LNCAP (cell line): Measurements from ENCODE around the gene DOCK9.

Source experiments
- CTCF ChIP-seq: fragments of 450-650 bp; IDR thresholded peaks from 2 replicates; pipeline ENCODE4 v1.5.1; 2017; ENCODE audit warnings: mild to moderate bottlenecking

The DOCK9 gene

GRCh38 chr13:98988780-98989179 is 10.9 kb upstream of the DOCK9 start:
- no peak for TF ChIP-seq CTCF

GRCh38 chr13:98988277-98988676 is 10.4 kb upstream of the DOCK9 start:
- no peak for TF ChIP-seq CTCF

GRCh38 chr13:98987275-98987674 is 9.4 kb upstream of the DOCK9 start:
- TF ChIP-seq CTCF, result no peak

- no peak for TF ChIP-seq CTCF
These were observed 8.5 kb upstream of the DOCK9 start for GRCh38 chr13:98986226-98986846.

- no peak for TF ChIP-seq CTCF
These were observed 7.7 kb upstream of the DOCK9 start for GRCh38 chr13:98985591-98985990.

- TF ChIP-seq CTCF, result no peak
These were observed 7.1 kb upstream of the DOCK9 start for GRCh38 chr13:98984983-98985382.

- no peak for TF ChIP-seq CTCF
These were observed 6.3 kb upstream of the DOCK9 start for GRCh38 chr13:98984118-98984517.

GRCh38 chr13:98983182-98983581 is 5.3 kb upstream of the DOCK9 start:
- TF ChIP-seq CTCF, result no peak
